ENCODE measurements around the gene VWA3A. TPM values are rescaled to one million over a fixed set of nuclear protein-coding genes. Genes with fewer than 3 reads are reported as not detected.

The VWA3A gene
- total RNA-seq, 1 experiment from 2014 or later: not detected

- no peaks in the 10 kb centered on the region for H3K9me2 ChIP-seq (replicated peaks; ENCODE audit: low read length)
- TF ChIP-seq EZH2 (IDR thresholded peaks at IDR 0.05; ENCODE audit: low read length, unreplicated experiment): no peak
- no peak for TF ChIP-seq EZH2phosphoT487 (IDR thresholded peaks at IDR 0.05; ENCODE audit: borderline replicate concordance, low read length)
- TF ChIP-seq, protein P1, sequence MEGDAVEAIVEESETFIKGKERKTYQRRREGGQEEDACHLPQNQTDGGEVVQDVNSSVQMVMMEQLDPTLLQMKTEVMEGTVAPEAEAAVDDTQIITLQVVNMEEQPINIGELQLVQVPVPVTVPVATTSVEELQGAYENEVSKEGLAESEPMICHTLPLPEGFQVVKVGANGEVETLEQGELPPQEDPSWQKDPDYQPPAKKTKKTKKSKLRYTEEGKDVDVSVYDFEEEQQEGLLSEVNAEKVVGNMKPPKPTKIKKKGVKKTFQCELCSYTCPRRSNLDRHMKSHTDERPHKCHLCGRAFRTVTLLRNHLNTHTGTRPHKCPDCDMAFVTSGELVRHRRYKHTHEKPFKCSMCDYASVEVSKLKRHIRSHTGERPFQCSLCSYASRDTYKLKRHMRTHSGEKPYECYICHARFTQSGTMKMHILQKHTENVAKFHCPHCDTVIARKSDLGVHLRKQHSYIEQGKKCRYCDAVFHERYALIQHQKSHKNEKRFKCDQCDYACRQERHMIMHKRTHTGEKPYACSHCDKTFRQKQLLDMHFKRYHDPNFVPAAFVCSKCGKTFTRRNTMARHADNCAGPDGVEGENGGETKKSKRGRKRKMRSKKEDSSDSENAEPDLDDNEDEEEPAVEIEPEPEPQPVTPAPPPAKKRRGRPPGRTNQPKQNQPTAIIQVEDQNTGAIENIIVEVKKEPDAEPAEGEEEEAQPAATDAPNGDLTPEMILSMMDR (conservative IDR thresholded peaks at IDR 0.05; ENCODE audit: low read depth, low read length): no peak
- no peaks in the 10 kb centered on the region for H3K9me3 ChIP-seq (ENCODE audit: low read length)
- H3K4me3 ChIP-seq (ENCODE audit: low read length): no peak overlapping the region
- BruUV-seq (replicated peaks): no TSS peak
- ChIA-PET POLR2A (ENCODE audit: unreplicated experiment) (no interaction called here), CTCF (no interaction called here)
- H2AFZ ChIP-seq (ENCODE audit: low read length): no peak overlapping the region
- no peak overlapping the region for H3K4me2 ChIP-seq (ENCODE audit: low read length)
- no peak for DNase-seq
- H4K20me1 ChIP-seq (ENCODE audit: low read length): no peaks in the 10 kb centered on the region
- ATAC-seq: no peak
- H3K36me3 ChIP-seq (ENCODE audit: low read depth, low read length): no peaks in the 10 kb centered on the region
- no peaks in the 10 kb centered on the region for H3K4me1 ChIP-seq (ENCODE audit: insufficient read depth, low read length)
- intact Hi-C loops (cut with micrococcal nuclease): no loop called here
- no peak overlapping the region for H3K27ac ChIP-seq (ENCODE audit: low read length)
- H3K79me2 ChIP-seq (ENCODE audit: low read length): no peaks in the 10 kb centered on the region
- no peaks in the 10 kb centered on the region for H3F3A ChIP-seq (ENCODE audit: low read length, unreplicated experiment)
- no peaks in the 10 kb centered on the region for H3K27me3 ChIP-seq (ENCODE audit: low read length)
- no peak overlapping the region for H3K9ac ChIP-seq (ENCODE audit: low read length)
These were observed 29.9 kb downstream of the VWA3A start for GRCh38 chr16:22122239-22122638.

DNA sequence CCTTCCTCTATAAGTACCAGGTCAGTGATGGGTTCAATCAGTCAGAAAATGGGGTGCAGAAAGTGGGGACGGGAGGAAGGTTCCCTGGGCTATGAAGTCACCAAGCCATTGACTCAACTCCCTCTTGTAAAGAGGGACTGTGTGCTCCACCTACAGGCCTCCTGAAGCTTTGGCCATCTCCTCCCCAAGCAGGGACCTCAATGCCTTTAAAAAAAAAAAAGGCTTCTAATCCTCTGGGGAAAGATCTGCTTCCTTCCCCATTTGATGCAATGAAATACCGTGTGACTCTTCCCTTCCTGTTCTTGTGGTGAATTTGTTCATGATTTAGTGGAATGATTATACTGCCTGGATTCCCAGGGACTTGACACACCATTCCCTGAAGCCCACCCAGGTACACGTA is 30.8 kb downstream of the VWA3A start:
- Histone ChIP-seq H3K4me2 (ENCODE audit: low read length) (no peak overlapping the region), H3K9me3 (ENCODE audit: low read length) (no peaks in the 10 kb centered on the region), H3K79me2 (ENCODE audit: low read length) (no peaks in the 10 kb centered on the region), H3K4me1 (ENCODE audit: insufficient read depth, low read length) (no peaks in the 10 kb centered on the region), H3F3A (ENCODE audit: low read length, unreplicated experiment) (no peaks in the 10 kb centered on the region), H3K4me3 (ENCODE audit: low read length) (no peak overlapping the region), H3K27ac (ENCODE audit: low read length) (no peak overlapping the region), H3K9ac (ENCODE audit: low read length) (no peak overlapping the region), H4K20me1 (ENCODE audit: low read length) (no peaks in the 10 kb centered on the region), H3K27me3 (ENCODE audit: low read length) (no peaks in the 10 kb centered on the region), H3K36me3 (ENCODE audit: low read depth, low read length) (no peaks in the 10 kb centered on the region), H2AFZ (ENCODE audit: low read length) (no peak overlapping the region), H3K9me2 (replicated peaks; ENCODE audit: low read length) (no peaks in the 10 kb centered on the region)
- ATAC-seq (no peak), DNase-seq (no peak)
- ChIA-PET CTCF (no interaction called here), POLR2A (ENCODE audit: unreplicated experiment) (no interaction called here)
- TF ChIP-seq, protein P1 (conservative IDR thresholded peaks at IDR 0.05; ENCODE audit: low read depth, low read length): peak; percentile 26; the same call in 1 of the 2 replicates
- TF ChIP-seq EZH2phosphoT487 (IDR thresholded peaks at IDR 0.05; ENCODE audit: borderline replicate concordance, low read length): no peak
- TF ChIP-seq EZH2 (IDR thresholded peaks at IDR 0.05; ENCODE audit: low read length, unreplicated experiment): no peak
- intact Hi-C loops (cut with micrococcal nuclease): no loop called here
- no TSS peak for BruUV-seq (replicated peaks)

DNA sequence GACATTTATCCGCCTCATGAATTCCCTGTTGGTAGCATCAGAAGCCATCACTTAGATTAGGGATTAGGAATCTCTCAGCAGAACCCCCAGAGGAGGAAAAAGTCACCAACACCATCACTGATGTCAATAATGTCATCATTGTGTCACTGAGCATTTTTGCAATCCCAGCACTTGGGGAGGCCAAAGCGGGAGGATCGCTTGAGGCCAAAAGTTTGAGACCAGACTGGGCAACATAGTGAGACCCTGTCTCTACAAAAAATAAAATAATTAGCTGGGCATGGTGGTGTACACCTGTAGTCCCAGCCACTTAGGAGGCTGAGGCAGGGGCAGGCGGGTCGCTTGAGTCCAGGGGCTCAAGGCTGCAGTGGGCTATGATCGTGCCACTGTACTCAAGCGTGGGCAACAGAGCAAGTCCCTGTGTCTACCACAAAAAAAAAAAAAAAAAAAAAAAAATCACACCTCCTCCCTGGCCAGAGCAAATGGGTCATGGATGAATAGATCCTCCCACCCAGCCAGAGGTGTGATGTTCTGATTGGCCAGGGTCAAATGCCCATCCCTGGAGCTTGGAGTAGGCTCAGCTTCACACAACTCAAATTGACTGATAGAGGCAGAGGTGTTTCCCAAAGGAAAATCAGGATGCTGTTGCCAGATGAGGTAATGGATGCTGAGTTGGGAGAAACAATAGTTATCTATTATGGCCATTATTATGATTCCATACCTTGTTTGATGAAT is 31.6 kb downstream of the VWA3A start:
- CTCF ChIA-PET: no interaction called here
- TF ChIP-seq EZH2phosphoT487 (IDR thresholded peaks at IDR 0.05; ENCODE audit: borderline replicate concordance, low read length) (no peak), EZH2 (IDR thresholded peaks at IDR 0.05; ENCODE audit: low read length, unreplicated experiment) (no peak)
- TF ChIP-seq, protein P1 (conservative IDR thresholded peaks at IDR 0.05; ENCODE audit: low read depth, low read length): no peak
- Histone ChIP-seq H3K9me3 (ENCODE audit: low read length) (no peaks in the 10 kb centered on the region), H3K4me3 (ENCODE audit: low read length) (no peak overlapping the region), H3K27ac (ENCODE audit: low read length) (no peak overlapping the region), H3K4me1 (ENCODE audit: insufficient read depth, low read length) (no peaks in the 10 kb centered on the region), H3K4me2 (ENCODE audit: low read length) (no peak overlapping the region), H3F3A (ENCODE audit: low read length, unreplicated experiment) (no peaks in the 10 kb centered on the region), H3K9me2 (replicated peaks; ENCODE audit: low read length) (no peaks in the 10 kb centered on the region), H3K9ac (ENCODE audit: low read length) (no peak overlapping the region), H2AFZ (ENCODE audit: low read length) (no peak overlapping the region), H4K20me1 (ENCODE audit: low read length) (no peaks in the 10 kb centered on the region), H3K79me2 (ENCODE audit: low read length) (no peaks in the 10 kb centered on the region), H3K27me3 (ENCODE audit: low read length) (no peaks in the 10 kb centered on the region), H3K36me3 (ENCODE audit: low read depth, low read length) (no peaks in the 10 kb centered on the region)
- BruUV-seq (replicated peaks): no TSS peak
- ATAC-seq (no peak), DNase-seq (no peak)
- POLR2A ChIA-PET (ENCODE audit: unreplicated experiment): no interaction called here
- intact Hi-C loops (cut with micrococcal nuclease): no loop called here
